Kidney (tissue), 14 donors: ENCODE results near the gene MYO1D. TPM values are rescaled to one million over a fixed set of nuclear protein-coding genes. Genes with fewer than 3 reads are reported as not detected.

Source experiments
- DNase-seq, 5 donors: peaks; one replicate each; pipeline ENCODE4 v3.0.0-alpha.2; 2013 to 2020
- FAIRE-seq: peaks from 2 replicates; lab custom pipeline; 2012; peaks lifted over from hg19 to GRCh38; lab: Jason Lieb, UNC
- H3K27ac ChIP-seq, 2 donors: one replicate each; pipeline ENCODE4 v1.7.0; 2013; ENCODE audit warnings: low read depth in 2 of 2, low read length in 2 of 2, inconsistent platforms in 1 of 2
- H3K27me3 ChIP-seq: one replicate; pipeline ENCODE4 v1.7.1; 2013; ENCODE audit warnings: low read length, inconsistent platforms; ENCODE audit not compliant: control insufficient read depth, insufficient read depth
- H3K36me3 ChIP-seq, 3 donors: one replicate each; pipeline versions ENCODE4 v1.7.0 to v1.7.1; 2013; ENCODE audit warnings: low read length in 3 of 3, control low read depth in 1 of 3, inconsistent platforms in 1 of 3; ENCODE audit not compliant: insufficient read depth in 3 of 3, control insufficient read depth in 2 of 3
- H3K4me1 ChIP-seq, 3 donors: one replicate each; pipeline versions ENCODE4 v1.7.0 to v1.7.1; 2013; ENCODE audit warnings: low read length in 3 of 3, inconsistent platforms in 1 of 3, low read depth in 1 of 3; ENCODE audit not compliant: control insufficient read depth in 2 of 3, insufficient read depth in 2 of 3
- H3K4me3 ChIP-seq, 3 donors: one replicate each; pipeline versions ENCODE4 v1.7.0 to v1.8.1; 2013; ENCODE audit warnings: low read length in 3 of 3, control low read depth in 1 of 3, inconsistent platforms in 1 of 3
- H3K9ac ChIP-seq, 3 donors: one replicate each; pipeline versions ENCODE4 v1.7.0 to v1.7.1; 2013; ENCODE audit warnings: low read length in 3 of 3, control low read depth in 1 of 3, inconsistent platforms in 1 of 3
- H3K9me3 ChIP-seq, 3 donors: one replicate each; pipeline versions ENCODE4 v1.7.0 to v1.7.1; 2013; ENCODE audit warnings: low read length in 3 of 3, control low read depth in 1 of 3, inconsistent platforms in 1 of 3; ENCODE audit not compliant: control insufficient read depth in 2 of 3, insufficient read depth in 1 of 3
- CTCF ChIP-seq: IDR thresholded peaks from 3 replicates; pipeline ENCODE4 v1.5.1; 2012; ENCODE audit warnings: mild to moderate bottlenecking, moderate library complexity, borderline replicate concordance; ENCODE audit not compliant: insufficient read depth; ENCODE audit errors: extremely low read depth
- intact Hi-C: fragments of 100-400 bp; cut with DNase I; formaldehyde crosslinking; loops from one replicate; pipeline ENCODE4 v1.11.1; 2022
- polyA plus RNA-seq: library from polyadenylated mRNA; stranded (reverse); fragments of 350-450 nt; fragmentation: Illumina TruSeq; extraction: RNeasy Lipid Tissue Mini Kit (QIAGEN cat#74804); gene quantifications from one replicate; pipeline ENCODE4 v1.2.3, GENCODE V29; 2014; ENCODE audit warnings: low read depth, low replicate concordance; ENCODE audit not compliant: insufficient read depth
- total RNA-seq: library from RNA; stranded (reverse); fragmentation: NEBNext Ultra II Directional; extraction: Animal tissue kit (Norgen Biotek cat#: 25700); gene quantifications from one replicate; pipeline ENCODE4 v1.2.1, GENCODE V29; 2021
- donor health status: control.
- donor health status: control.
- donor health status: control.
- donor health status: control.
- donor health status: control.
- donor health status: DM: yes; HTN: yes; CAD: no.
- donor health status: Normal renal cell carcinoma (clear cell type).

Gene MYO1D
- total and polyA plus RNA-seq, 2 donors from 2014 or later = 21.1 to 99.9 TPM

- no peak for FAIRE-seq
These were observed 40.4 kb downstream of the MYO1D start for GRCh38 chr17:32836527-32836926.

DNA sequence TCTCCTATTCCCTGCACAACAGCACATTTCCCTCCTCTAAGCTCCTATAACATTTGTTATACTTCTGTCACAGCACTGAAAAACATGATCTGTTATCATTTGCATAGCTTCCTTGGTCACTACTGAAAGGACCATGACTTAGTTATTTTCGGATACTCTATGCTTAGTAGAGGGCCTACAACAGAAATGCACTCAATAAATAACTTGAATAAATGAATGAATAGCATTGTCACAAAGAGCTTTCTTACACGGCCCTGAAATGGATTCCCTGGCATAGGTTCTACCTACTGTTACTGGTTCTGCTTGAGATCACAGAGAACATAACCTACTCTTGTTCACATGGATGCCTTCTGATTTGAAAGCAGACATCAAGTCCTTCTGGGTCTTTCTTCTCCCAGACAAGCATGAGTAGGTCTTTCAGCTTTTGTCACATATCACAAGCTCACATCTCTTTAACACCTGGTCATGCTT is 41.6 kb downstream of the MYO1D start:
- Histone ChIP-seq H3K4me3 (no peak overlapping the region), H3K27ac (no peak overlapping the region), H3K9ac (no peak overlapping the region), H3K36me3 (no peaks in the 10 kb centered on the region), H3K27me3 (no peaks in the 10 kb centered on the region), H3K9me3 (no peaks in the 10 kb centered on the region), H3K4me1 (no peaks in the 10 kb centered on the region)
- FAIRE-seq (no peak), DNase-seq (no peak)
- intact Hi-C loops = no loop called here
- TF ChIP-seq CTCF = no peak

More at GRCh38 chr17:32836527-32836926, 40.4 kb downstream of the MYO1D start:
- no peak for TF ChIP-seq CTCF
- H3K27ac ChIP-seq = no peak overlapping the region
- H3K4me1 ChIP-seq = no peaks in the 10 kb centered on the region
- DNase-seq = no peak
- H3K4me3 ChIP-seq = no peak overlapping the region
- no peaks in the 10 kb centered on the region for H3K36me3 ChIP-seq
- intact Hi-C loops = no loop called here
- no peak overlapping the region for H3K9ac ChIP-seq
- no peaks in the 10 kb centered on the region for H3K27me3 ChIP-seq
- no peaks in the 10 kb centered on the region for H3K9me3 ChIP-seq

DNA sequence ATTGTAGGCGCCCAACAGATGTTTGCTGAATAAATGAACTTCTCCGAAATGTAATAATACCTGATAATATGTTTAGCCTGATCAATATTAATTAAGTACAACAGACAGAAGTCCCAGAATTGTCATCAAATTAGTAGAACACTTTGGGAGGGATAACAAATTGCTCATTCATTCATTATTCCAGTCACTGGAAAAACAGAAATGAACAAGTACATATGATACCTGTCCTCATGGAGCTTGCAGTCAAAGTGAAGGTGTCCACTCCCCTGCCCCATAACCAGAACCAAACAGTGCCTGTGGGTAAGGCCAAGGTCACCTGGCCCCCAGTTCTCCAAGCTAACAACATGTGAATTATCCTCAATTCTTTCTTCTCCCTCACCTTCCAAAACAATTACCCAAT is 42.8 kb downstream of the MYO1D start:
- Histone ChIP-seq H3K27ac (no peak overlapping the region), H3K9me3 (no peaks in the 10 kb centered on the region), H3K9ac (no peak overlapping the region), H3K4me1 (no peaks in the 10 kb centered on the region), H3K36me3 (no peaks in the 10 kb centered on the region), H3K4me3 (no peak overlapping the region), H3K27me3 (no peaks in the 10 kb centered on the region)
- intact Hi-C loops = no loop called here
- DNase-seq (no peak), FAIRE-seq (no peak)
- no peak for TF ChIP-seq CTCF

GRCh38 chr17:32833526-32833925 is 43.4 kb downstream of the MYO1D start:
- no peak for TF ChIP-seq CTCF
- no peaks in the 10 kb centered on the region for H3K27me3 ChIP-seq
- DNase-seq (no peak), FAIRE-seq (no peak)
- no peaks in the 10 kb centered on the region for H3K36me3 ChIP-seq
- H3K9me3 ChIP-seq = no peaks in the 10 kb centered on the region
- intact Hi-C loops = no loop called here
- H3K9ac ChIP-seq = no peak overlapping the region
- H3K4me3 ChIP-seq = no peak overlapping the region
- H3K27ac ChIP-seq = no peak overlapping the region
- peaks cover 0 to 2% (median 0%) of the 10 kb centered on the region in 3 donors for H3K4me1 ChIP-seq
